IPS-20b (cell line): ENCODE measurements around the gene RNLS.
"Not testable (repeated sequence)": the region's sequence is repeated elsewhere in the genome, so short reads cannot be mapped to it uniquely, and the experiment has no call there.

Source experiments
- H3K27ac ChIP-seq: one replicate; pipeline ENCODE4 v1.5.1; 2013; ENCODE audit warnings: low read length
- H3K27me3 ChIP-seq: 2 replicates; pipeline ENCODE4 v1.6.1; 2013; ENCODE audit warnings: mild to moderate bottlenecking, low read length, inconsistent platforms; ENCODE audit not compliant: insufficient read depth
- H3K36me3 ChIP-seq: 2 replicates; pipeline ENCODE4 v1.6.1; 2013; ENCODE audit warnings: low read depth, mild to moderate bottlenecking, inconsistent platforms, low read length, moderate library complexity; ENCODE audit not compliant: insufficient read depth
- H3K4me1 ChIP-seq: 2 replicates; pipeline ENCODE4 v1.6.1; 2013; ENCODE audit warnings: mild to moderate bottlenecking, control low read depth, inconsistent platforms, low read length, moderate library complexity; ENCODE audit not compliant: insufficient read depth
- H3K4me3 ChIP-seq: 2 replicates; pipeline ENCODE4 v1.5.1; 2013; ENCODE audit warnings: mild to moderate bottlenecking, low read length, inconsistent platforms
- H3K9ac ChIP-seq: 2 replicates; pipeline ENCODE4 v1.6.1; 2013; ENCODE audit warnings: low read depth, mild to moderate bottlenecking, inconsistent platforms, low read length, moderate library complexity
- H3K9me3 ChIP-seq: 2 replicates; pipeline ENCODE4 v1.6.1; 2013; ENCODE audit warnings: mild to moderate bottlenecking, low read depth, low read length, inconsistent platforms; ENCODE audit not compliant: insufficient read depth

The RNLS gene

GRCh38 chr10:88377510-88377909 lies 205.6 kb downstream of the RNLS start:
- Histone ChIP-seq H3K4me3 (no peak overlapping the region), H3K27me3 (no peaks in the 10 kb centered on the region), H3K27ac (no peak overlapping the region), H3K36me3 (no peaks in the 10 kb centered on the region), H3K9me3 (peaks cover 3% of the 10 kb centered on the region; the same call in 1 of the 2 replicates), H3K4me1 (no peaks in the 10 kb centered on the region), H3K9ac (no peak overlapping the region)

GRCh38 chr10:88374392-88375175 lies 208.5 kb downstream of the RNLS start:
- Histone ChIP-seq H3K27ac (no peak overlapping the region), H3K36me3 (no peaks in the 10 kb centered on the region), H3K4me3 (no peak overlapping the region), H3K4me1 (no peaks in the 10 kb centered on the region), H3K27me3 (no peaks in the 10 kb centered on the region), H3K9ac (no peak overlapping the region), H3K9me3 (no peaks in the 10 kb centered on the region)

- Histone ChIP-seq H3K4me1 (no peaks in the 10 kb centered on the region), H3K27ac (no peak overlapping the region), H3K36me3 (no peaks in the 10 kb centered on the region), H3K27me3 (no peaks in the 10 kb centered on the region), H3K4me3 (no peak overlapping the region), H3K9ac (no peak overlapping the region), H3K9me3 (no peaks in the 10 kb centered on the region)
These were observed 210.1 kb downstream of the RNLS start for GRCh38 chr10:88372881-88373592.

GRCh38 chr10:88372051-88372715 lies 210.9 kb downstream of the RNLS start:
- H3K27me3 ChIP-seq, result no peaks in the 10 kb centered on the region
- no peaks in the 10 kb centered on the region for H3K36me3 ChIP-seq
- H3K9me3 ChIP-seq, result no peaks in the 10 kb centered on the region
- no peaks in the 10 kb centered on the region for H3K4me1 ChIP-seq
- H3K9ac ChIP-seq, result no peak overlapping the region
- no peak overlapping the region for H3K4me3 ChIP-seq
- H3K27ac ChIP-seq, result no peak overlapping the region

- Histone ChIP-seq H3K4me3 (no peak overlapping the region), H3K27ac (no peak overlapping the region), H3K4me1 (no peaks in the 10 kb centered on the region), H3K9me3 (no peaks in the 10 kb centered on the region), H3K36me3 (no peaks in the 10 kb centered on the region), H3K27me3 (no peaks in the 10 kb centered on the region), H3K9ac (no peak overlapping the region)
These were observed 212.4 kb downstream of the RNLS start for GRCh38 chr10:88370713-88371112.

GRCh38 chr10:88366772-88367171 lies 216.3 kb downstream of the RNLS start:
- no peak overlapping the region for H3K4me3 ChIP-seq

GRCh38 chr10:88361995-88362807 lies 220.9 kb downstream of the RNLS start:
- Histone ChIP-seq H3K9me3 (no peaks in the 10 kb centered on the region), H3K36me3 (no peaks in the 10 kb centered on the region), H3K9ac (no peak overlapping the region), H3K27ac (no peak overlapping the region), H3K4me3 (no peak overlapping the region), H3K4me1 (no peaks in the 10 kb centered on the region), H3K27me3 (no peaks in the 10 kb centered on the region)

More at GRCh38 chr10:88366772-88367171, 216.3 kb downstream of the RNLS start:
- Histone ChIP-seq H3K4me1 (no peaks in the 10 kb centered on the region), H3K27ac (no peak overlapping the region), H3K9me3 (no peaks in the 10 kb centered on the region), H3K9ac (no peak overlapping the region), H3K36me3 (no peaks in the 10 kb centered on the region), H3K27me3 (no peaks in the 10 kb centered on the region)

- no peaks in the 10 kb centered on the region for H3K27me3 ChIP-seq
- H3K36me3 ChIP-seq, result no peaks in the 10 kb centered on the region
- no peak overlapping the region for H3K27ac ChIP-seq
- no peak overlapping the region for H3K9ac ChIP-seq
- no peak overlapping the region for H3K4me3 ChIP-seq
- peaks cover 2% of the 10 kb centered on the region; the same call in 1 of the 2 replicates for H3K9me3 ChIP-seq
- no peaks in the 10 kb centered on the region for H3K4me1 ChIP-seq
These were observed 221.6 kb downstream of the RNLS start for GRCh38 chr10:88361494-88361893.

GRCh38 chr10:88355750-88356149 lies 227.4 kb downstream of the RNLS start:
- H3K36me3 ChIP-seq, H3K4me1 ChIP-seq, H3K27ac ChIP-seq, H3K9ac ChIP-seq, H3K4me3 ChIP-seq, H3K27me3 ChIP-seq: not testable (repeated sequence)
- peaks cover 10% of the 10 kb centered on the region for H3K9me3 ChIP-seq

GRCh38 chr10:88347597-88348304 lies 235.4 kb downstream of the RNLS start:
- Histone ChIP-seq H3K9ac (peak overlapping the region; percentile 29; the same call in 1 of the 2 replicates), H3K27me3 (no peaks in the 10 kb centered on the region), H3K4me3 (peak overlapping the region; percentile 31; the same call in 1 of the 2 replicates), H3K4me1 (peaks cover 39% of the 10 kb centered on the region), H3K9me3 (no peaks in the 10 kb centered on the region), H3K27ac (peak overlapping the region; percentile 6), H3K36me3 (no peaks in the 10 kb centered on the region)
